Omental fat pad (tissue), 4 donors: ENCODE measurements around the gene PDE10A. TPM values are rescaled to one million over a fixed set of nuclear protein-coding genes. Genes with fewer than 3 reads are reported as not detected.

ENCODE experiments used
- ATAC-seq: fragments of 150-250 bp; one replicate; pipeline ENCODE4 v1.9.1; 2016; ENCODE audit warnings: mild to moderate bottlenecking, moderate library complexity; ENCODE audit not compliant: low FRiP score
- DNase-seq: peaks from one replicate; pipeline ENCODE4 v3.0.0-alpha.2; 2019; ENCODE audit warnings: low spot score
- CTCF ChIP-seq, 3 donors: fragments of 450-650 bp; IDR thresholded peaks; one replicate each; pipeline ENCODE4 v1.5.1; 2016 to 2017; ENCODE audit warnings: antibody characterized with exemption in 3 of 3, mild to moderate bottlenecking in 3 of 3, moderate library complexity in 2 of 3
- total RNA-seq, 4 donors: library from RNA; depleted of rRNA; stranded (reverse); fragments of >200 nt; gene quantifications; one replicate each; pipeline ENCODE4 v1.1.0, GENCODE V29; 2016

Gene PDE10A
- total RNA-seq, 4 donors from 2014 or later, result 9.1 to 75.3 (median 15.6) TPM

- no peak for DNase-seq
- no peak for TF ChIP-seq CTCF (IDR thresholded peaks at IDR 0.05)
- no peak for ATAC-seq
Observed at GRCh38 chr6:165656581-165657324, 6.3 kb downstream of the PDE10A start.

- no peak for ATAC-seq
- no peak for DNase-seq
- TF ChIP-seq CTCF (IDR thresholded peaks at IDR 0.05), result no peak
Observed at GRCh38 chr6:165655191-165655590, 7.8 kb downstream of the PDE10A start.

DNA sequence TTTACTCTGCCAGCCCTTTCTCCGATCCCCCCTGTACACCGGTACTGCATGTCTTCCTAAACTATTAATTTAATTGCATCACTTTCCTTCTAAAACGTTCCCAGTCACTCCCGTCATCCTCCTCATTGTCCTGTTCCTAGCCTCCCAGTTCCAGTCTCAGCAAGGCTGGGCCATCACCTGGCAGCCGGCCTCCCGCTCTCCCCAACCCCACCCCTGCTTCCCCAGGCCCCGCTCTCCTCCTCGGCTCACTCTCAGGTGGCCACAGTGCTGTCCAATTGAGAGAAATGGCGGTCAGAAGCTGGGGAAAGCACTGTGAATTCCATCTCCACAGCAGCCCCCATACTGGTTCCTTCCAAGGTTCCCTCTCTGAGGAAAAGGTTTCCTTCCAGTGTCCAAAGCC is 8.9 kb downstream of the PDE10A start:
- ATAC-seq (no peak), DNase-seq (no peak)
- no peak for TF ChIP-seq CTCF (IDR thresholded peaks at IDR 0.05)

DNA sequence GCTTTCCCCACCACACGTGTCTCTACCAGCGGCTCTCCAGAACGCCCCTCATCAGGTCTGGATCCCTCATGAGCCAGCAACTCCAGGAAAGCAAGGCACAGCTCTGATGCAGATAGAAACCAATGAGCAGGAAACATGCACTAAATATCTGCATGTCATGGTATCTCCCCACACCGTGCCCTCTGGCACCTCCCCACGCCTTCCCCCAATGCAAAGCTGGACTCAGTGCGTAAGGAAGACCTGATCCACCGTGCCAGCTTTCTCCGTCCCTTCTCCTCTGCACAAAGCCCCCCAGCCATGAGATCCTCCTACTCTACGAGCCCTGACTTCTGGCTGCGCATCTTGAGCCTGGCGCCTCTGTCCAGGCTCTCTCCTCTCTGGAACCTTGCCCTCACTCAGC is 9.4 kb downstream of the PDE10A start:
- DNase-seq, result no peak

GRCh38 chr6:165653196-165653595 is 9.8 kb downstream of the PDE10A start:
- DNase-seq (no peak), ATAC-seq (no peak)
- TF ChIP-seq CTCF (IDR thresholded peaks at IDR 0.05), result no peak

More for the DNA sequence above, 9.4 kb downstream of the PDE10A start:
- TF ChIP-seq CTCF (IDR thresholded peaks at IDR 0.05), result no peak
- ATAC-seq, result no peak

DNA sequence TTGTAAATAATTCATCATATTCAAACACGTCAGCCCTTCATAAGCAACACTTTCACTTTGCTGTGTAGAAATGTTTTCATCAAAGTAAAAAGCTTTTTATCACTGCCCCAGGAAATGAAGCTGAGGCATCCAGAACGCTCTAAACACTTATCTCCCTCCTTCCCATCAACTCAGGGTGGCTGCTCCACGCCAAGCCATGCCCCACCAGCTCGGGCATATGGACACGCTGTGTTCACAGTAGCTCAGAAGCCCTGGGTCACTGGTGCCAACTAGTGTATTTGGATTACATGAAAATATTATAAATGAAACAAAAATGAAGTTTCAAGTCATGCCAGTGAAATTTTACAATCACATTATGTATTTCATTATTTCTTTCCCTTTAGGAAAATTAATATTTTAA is 10.3 kb downstream of the PDE10A start:
- ATAC-seq (no peak), DNase-seq (no peak)
- no peak for TF ChIP-seq CTCF (IDR thresholded peaks at IDR 0.05)
